DMS114 treated with DMSO at 0.1 percent for 48 hours (cell line): ENCODE results near the gene ZFP36L2.

Source experiments
- DNase-seq: peaks from one replicate; lab custom pipeline; 2025; ENCODE audit not compliant: unreplicated experiment; lab: John Stamatoyannopoulos, UW

Gene ZFP36L2

DNA sequence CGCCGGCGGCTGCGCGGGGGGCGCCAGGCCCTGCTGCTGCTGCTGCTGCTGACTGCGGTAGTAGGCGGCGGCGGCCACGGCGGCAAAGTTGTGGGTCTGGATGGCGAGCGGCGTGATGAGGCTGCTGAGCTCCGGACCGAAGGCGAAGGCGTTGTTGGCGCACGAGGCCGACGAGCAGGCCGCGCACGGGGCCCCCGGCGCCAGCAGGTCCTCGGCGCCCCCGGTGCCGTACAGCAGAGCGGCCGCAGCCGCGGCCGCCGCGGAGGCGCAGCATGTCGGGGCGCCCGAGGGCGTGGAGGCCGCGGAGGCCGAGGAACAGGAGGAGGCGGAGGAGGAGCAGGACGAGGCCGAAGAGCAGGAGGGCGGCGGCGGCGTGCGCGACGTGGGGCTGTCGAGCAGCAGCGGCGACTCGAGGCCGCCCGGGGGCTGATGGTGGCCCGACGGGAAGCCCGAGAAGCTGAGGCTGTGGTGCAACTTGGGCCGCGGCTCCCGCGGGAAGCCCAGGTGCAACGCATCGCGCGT is 1.8 kb downstream of the ZFP36L2 start:
- DNase-seq, result no peak

DNA sequence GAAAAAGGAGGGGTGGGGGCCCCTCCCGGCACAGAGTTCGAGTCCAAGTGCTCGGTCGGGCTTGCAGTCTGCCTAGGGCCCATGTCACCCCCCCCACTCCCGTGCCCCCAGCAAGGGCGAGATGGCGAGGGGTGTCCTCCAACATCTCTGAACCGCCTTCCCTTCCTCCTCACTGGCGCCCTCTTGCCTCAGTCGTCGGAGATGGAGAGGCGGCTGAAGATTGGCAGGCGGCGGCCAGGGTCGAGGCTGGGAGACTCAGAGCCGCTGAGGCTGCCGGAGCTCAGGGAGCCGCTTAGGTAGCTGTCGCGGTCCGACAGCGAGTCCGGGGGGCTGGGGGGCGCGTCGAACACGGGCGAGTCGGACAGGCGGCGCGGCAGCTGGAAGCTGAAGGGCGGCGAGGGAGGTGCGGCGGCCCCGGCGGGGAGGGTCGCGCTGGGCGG is 2.3 kb downstream of the ZFP36L2 start:
- peak; percentile 29 for DNase-seq

DNA sequence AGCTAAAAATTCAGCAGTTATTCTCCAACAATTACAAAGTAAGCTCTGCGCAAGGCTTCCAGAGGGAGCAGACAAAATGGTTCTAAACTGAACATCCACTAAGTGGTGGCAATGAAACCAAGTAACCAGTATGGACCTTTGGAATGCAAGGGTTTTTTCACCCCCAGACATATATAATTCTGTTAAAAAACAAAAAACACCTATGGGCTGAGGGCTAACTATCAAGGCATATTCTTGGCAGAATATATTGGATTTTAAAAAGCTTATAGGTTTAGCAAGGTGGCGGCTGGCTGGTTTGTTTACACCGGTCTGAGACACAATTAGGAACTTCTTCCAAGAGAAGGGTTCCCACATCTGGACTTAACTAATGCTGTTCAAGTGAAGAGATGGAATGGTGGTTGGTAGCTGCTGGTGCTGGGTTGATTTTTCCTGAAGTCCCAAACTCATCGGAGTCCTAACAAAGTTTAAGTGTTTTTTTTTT is 2.8 kb downstream of the ZFP36L2 start:
- DNase-seq, result peak; percentile 29

DNA sequence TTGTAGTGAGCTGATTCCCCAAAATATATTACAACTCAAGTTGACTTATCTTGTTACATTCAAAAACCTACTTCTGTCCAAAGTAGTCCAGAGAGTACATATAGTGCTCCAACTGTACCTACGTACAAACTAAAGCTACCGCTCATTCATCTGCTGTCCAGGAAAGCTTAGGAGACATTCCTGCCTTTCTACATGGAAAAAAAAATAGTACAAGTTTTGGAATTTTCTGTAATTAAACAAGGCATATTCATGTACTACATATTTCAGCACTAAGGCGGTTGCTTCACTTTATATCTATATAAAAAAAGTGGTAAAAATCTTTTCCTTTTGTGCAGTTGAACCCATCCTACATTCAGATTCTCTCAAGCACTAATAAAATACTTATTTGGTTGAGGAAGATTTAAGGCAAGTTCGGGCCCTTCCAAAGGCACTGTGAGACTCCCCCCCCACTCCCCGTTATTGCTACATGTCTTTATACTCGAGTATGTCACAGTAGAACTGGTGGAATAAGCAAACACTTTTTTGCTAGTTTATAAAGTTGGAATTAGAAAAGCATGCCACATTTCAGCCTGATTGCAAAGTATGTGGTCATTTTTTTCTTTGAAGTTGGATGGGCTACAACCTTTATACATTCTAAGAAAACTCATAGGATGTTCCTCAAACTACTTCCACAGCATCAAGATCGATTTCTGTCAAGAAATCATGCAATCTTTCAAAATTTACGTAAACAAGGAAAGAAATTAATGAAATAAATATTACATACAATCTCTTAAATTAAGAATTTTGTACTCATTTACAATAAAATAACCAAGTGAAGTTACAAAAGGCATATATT is 3.7 kb downstream of the ZFP36L2 start:
- DNase-seq, result peak; percentile 41

DNA sequence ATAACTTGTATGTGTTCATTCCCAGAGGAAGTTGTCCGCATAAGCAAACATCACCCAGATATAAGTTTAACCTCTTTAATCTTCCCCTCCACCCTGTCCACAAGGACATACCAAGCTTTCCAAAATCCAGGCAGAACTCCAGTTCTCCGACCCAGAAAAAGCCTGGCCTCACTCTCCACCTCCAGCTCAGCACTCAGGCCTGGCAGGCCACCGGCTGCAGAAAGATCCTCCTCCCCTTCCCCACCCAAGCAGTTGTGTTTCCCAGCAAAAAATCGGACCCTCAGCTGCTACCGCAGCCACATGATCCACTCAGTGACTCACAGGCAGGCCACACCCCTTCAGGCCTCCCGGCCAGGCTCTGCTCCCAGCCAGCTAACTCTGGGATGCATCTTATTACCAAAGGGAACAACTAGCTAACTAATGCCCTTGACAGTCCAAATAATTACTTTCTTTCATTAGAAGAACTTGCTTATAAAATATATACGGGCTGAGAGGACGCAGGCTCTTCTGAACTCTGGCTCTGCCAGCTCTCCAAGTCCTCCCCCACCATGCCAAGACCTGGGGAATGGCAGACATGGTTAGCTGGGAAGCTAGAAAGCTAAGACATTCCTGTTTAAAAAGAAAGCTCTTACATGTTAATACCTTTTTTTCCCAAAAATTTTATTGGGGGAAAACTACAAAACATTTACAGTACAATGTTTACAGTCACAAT is 4.5 kb downstream of the ZFP36L2 start:
- DNase-seq, result peak; percentile 80

DNA sequence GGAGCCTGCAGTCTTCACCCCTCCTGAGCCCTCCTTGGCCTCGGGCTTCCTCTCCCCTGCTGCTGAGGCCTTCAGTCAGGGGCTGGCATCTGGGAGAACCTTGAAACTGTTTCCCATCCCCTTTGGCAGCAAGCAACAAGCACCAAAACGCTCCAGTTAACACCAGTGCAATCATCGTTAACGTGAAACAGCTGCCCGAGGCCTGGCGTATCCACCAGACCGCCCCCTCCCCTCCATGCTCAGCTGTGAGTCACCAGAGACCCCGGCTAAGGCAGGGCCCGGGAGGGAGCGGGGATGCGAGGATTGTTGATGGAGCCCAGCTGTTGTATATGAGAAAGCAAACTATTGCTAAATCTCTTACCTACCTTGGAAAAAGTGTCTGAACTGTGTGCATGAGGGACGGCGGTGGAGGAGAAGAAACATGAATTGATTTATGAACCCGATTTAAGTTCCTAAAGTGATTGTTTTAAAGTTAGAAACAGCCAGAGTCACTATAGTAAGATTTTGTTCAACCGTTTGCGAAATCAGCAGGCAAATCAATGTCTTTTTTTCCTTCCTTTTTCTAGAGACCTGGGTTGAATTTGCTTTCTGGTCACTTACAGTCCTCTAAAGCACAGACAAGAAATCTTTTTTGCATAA is 5.2 kb downstream of the ZFP36L2 start:
- DNase-seq, result peak; percentile 53

DNA sequence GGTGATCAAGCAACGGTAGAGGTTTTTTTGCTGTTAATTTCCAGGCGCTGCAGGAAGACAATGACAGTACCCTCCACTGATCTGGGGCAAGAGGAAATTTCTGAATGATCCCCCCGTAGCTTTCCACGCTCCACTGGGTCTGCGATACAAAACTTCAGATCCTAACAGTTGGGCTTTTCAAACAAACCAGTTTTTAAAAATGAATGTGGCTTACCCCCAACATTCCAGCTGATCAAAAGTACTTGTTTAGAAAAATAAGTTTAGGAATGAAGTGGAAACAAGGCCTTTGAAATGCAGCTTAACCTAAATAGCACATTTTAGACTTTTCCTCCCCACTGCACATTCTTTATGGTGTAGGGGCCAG is 5.7 kb downstream of the ZFP36L2 start:
- DNase-seq, result peak; percentile 53

DNA sequence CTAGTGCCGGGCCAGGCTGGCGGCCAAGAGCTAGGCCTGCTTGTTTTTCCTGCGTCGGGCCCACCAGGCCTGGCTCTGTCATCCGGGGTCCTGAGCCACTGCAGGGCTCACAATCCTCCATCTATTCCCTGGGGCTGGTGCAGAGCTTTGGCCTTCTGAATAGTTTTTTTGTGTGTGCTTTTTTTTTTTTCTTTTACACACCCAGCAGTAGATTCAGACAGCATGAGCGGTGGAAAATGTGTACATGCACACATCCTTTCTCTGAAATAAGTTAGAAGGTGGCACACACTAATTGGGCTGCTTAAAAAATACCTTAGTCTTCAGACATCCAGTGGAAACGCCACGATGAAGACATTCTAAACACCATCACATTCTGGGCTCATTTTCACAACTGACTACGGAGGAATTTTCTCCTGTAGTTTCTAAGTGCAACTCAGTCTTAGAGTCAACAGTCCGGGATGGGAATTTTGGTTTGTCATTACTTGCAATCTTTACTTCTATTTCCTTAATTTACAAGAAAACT is 6.1 kb downstream of the ZFP36L2 start:
- DNase-seq, result no peak

DNA sequence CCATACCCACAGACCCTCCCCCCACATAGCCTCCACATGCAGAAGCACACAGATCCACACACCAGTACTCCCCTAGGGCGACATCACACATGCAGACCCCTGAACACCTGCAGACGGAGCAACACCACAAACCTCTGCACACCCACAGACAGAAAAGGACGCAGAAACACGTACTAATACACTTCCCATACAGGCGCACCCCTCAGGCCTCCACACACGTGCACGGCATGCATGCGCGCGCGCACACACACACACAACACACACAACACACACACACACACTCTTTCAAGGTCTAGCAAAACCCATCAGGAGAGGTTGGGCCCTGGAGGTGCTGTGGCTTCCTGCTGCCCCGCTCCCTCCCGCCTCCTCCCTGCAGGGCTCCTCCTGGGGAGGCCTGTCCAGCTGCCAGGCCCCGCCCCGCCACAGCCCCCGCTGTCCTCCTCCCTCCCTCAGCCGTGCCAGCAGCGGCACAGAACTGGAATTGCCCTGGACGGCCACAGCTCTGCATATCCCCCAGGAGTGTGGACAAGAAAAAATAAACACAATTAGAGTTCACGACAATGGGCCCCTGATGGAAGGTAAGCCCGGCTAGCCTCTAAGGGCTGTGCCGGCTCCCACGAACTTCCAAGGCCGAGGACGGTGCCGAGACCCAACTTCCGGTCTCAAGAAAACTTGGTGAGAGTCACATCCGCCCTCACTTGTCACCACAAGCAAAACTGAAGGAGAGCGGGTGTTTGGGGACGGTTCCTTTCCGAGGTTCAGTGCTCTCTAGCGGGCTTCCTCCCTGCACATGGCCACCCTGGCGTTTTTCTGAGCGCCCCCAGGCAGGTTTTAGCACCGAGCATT is 6.8 kb downstream of the ZFP36L2 start:
- DNase-seq, result peak; percentile 76

DNA sequence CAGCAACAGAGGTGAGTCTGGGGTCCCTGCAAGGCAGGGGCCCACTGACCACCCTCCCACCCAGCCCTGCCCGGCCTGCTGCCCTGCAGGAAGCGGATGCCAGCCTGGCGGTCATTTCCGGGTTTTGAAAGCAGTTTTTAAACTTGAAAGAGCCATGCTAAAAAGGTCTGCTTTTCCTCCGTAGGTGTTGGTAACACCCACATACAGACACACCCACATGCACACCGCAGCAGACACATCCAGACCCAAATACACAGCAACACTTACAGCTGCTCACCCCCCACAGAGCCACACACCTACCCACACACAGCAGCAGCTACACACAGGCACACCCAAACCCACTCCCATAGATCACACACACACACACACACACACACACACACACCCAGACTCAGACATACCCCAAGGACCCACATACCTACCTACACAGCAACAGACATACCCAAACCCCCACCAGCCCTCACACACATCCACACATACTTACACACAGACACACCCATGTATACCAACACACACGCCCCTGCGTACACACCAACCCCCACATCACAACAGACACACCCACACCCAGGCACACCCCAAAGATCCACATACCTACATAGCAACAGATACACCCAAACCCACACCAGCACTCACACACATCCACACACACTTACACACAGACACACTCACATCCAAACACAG is 7.6 kb downstream of the ZFP36L2 start:
- peak; percentile 8 for DNase-seq

DNA sequence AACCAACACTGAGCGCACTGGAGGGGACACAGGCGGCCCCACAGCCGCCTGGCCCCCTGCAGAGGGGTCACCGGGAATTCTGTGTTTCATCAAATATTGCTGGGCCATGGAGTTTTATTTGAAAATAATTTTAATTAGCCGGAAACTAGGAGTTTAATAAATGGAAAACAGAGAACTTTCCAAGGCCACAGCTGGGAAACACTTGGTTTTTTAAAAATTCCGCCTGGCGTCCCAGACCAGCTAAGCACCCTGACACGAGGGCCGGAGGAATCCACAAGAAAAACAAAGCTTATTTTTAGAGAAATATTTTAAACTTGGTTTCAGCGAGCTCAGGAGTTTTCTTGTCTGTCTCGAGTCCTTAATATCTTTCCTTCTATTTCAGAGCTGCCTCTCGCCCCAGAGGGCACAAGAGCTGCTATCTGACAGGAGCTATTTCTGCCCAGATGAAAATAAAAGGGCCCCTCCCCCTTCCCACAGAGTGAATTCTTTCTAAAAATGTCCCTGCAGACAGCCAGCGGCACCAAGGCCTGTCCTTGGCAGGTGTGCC is 8.2 kb downstream of the ZFP36L2 start:
- DNase-seq, result no peak

DNA sequence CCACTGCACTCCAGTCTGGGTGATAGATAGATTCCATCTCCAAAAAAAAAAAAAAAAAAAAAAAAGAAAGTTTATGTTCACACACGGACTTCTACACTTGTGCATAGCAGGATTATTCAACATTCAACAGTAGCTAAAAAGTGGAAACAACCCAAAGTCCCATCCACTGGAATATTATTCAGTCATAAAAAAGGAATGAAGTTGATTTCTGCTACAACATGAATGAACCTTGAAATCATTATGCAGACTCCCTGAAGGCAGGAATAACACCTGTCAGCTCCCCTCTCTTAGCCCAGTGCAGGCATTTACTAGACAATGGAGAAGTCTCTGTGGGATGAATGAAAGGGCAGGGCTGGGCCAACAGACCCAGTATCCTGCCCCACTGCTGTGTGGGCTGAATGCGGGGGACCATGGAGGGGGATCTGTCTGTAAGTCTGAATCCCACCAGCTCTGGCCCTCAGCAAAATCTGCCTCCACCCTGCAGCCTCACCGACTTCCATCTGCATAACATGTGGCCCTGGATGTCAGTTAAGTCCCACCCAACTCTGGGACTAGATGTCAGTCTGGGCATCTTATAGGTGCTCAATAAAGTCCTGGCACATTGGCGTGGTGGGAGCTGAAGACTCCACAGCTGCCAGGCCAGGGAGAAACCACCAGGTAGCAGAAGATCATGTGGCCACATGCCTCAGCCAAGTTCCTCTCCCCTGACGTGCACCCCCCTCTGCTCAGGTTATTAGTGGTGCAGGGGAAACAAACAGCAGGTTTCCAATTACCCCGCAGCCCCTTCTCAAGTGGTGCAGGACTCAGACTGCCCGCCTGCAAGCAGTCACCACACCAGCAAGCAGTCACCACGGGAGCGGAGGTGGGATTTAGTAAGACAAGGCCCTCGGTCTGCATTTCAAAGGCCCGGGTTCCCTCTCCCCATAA is 8.9 kb downstream of the ZFP36L2 start:
- no peak for DNase-seq

DNA sequence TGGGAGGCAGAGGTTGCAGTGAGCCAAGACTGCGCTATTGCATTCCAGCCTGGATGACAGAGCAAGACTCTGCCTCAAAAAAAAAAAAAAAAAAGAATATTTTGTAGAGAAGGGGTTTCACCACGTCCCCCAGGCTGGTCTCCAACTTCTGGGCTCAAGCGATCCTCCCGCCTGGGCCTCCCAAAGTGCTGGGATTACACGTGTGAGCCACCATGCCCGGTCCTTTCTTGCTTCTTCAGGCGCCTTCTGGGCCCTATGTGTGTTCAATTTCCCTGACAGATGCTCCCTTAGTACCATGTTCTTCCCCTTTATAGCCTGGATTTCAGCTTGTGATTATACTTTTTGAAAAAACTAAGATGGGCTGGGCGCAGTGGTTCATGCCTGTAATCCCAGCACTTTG is 9.8 kb downstream of the ZFP36L2 start:
- DNase-seq, result no peak

DNA sequence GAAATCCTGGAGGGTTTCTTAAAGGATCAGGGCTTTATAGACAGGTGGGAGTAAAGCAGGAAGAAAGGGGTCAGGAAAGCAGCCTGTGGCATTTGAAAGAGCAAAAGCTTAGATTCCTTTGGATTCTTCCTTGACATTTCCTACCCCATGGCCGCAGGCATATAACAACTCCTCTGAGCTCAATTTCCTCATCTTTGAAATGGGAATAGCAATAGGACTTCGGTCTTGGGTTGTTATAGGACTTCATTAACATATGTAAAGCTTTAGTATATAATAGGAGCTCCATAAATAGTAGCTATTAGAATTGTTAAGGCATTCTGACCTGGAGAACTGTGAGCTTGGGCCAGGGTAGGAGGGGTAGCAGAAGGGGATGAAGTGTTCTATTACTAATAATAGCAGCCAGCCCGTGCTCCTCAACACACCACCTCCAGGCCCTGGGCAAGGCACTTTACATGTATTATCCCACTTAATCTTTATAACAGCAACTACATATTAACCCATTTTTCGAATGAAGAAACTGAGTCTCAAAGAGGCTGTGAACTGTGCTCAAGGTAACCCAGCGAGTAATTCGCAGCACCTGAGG is 10.6 kb downstream of the ZFP36L2 start:
- DNase-seq, result no peak

DNA sequence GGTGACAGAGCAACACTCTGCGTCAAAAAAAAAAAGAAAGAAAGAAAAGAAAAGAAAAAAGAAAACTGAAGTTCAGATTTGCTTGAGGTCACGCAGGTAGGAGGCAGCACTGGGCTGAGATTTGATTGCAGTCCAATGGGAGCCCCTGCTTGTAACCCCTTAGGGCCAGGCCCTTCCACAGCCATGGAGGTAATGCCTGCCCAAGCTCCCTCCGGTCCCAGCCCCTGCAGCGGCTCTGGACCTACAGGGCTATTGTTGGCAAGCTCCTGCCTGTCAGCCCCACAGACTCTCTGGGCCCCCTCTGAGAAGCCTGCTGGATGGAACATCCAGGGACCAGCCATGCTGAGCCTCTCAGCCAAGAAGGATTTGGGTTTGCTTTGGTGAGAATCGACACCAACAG is 12.2 kb downstream of the ZFP36L2 start:
- DNase-seq, result no peak

DNA sequence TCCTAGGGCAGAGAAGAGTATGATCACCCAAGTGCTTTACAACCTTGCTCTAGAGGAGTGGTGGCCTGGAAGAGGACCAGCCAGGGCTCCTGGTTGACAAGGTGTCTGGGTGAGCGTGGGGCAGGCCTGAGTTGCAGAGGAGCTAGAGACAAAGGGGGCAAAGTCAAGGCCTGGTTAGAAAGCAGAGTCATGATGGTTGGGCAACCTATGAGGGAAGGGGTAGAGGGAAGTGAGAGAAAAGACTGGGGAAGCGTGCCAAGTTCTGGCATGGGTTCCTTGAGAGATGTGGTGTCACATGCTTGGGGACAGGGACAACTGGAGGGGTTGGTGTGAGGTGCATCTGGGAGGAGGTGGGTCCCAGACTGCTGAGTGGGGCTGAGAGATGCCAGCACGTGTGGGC is 13.5 kb downstream of the ZFP36L2 start:
- DNase-seq, result no peak

DNA sequence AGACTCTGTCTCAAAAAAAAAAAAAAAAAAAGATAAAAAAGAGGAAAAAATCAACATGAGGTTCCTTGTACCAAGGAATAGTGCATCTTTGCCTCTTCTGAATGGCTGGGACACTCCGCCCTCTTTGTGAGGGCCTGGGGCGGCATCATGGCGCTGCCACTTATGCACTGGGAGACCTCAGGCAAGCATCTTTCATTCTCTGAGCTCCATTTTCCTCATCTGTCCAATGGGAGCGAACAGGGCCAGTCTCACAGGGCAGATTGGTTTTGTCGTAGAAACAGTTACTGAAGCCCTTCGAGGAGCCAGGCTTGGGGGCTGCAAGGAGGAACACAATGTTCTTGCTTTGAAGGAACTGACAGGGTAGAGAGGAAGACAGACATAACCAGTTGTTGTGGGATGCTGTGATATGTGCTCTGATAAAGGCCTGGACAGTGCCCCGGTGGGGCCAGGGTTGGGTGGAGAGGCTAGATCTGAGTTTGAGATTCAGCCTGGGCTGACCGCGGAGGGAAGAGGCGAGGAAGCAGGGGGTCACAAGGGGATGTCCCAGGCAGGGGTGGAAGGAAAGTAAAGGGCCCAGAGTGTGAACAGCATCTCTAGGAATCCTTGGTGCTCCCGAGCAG is 14.1 kb downstream of the ZFP36L2 start:
- no peak for DNase-seq
